Measurements from ENCODE around the gene MALL. TPM values are rescaled to one million over a fixed set of nuclear protein-coding genes. Genes with fewer than 3 reads are reported as not detected.

The MALL gene
- 1.3 TPM for total RNA-seq

DNA sequence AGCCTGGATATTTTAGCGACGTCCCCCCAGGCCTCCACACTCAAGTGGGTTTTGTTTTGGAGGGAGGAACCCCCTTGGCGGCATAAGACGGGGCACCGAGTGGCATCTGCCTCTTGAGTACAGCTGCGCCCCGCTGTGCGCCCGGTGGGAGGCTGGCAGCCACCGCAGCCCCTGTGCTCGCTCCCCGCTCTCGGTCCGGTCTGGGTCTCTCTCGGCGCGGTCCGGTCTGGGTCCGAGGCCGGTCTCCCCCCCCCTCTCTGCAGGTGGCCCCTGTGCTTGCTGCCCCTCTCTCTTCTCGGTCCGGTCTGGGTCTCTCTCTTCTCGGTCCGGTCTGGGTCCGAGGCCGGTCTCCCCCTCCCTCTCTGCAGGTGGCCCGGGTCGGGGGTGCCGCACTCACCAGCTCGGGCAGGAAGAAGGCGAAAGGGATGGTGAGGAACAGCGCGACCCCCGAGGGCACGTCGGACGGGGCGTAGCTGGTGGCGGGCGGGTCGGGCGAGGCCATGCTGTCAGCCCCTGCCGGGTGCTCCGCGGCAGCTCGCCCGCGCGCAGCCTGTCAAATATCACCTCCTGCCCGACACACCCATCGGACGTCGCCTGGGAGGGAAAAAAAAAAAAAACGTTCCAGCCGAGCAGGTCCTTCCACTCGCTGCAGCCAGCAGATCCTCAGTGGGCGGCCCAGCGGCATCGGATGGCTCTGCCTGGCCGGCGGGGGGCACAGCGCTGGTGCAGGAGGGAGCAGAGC lies at the start of gene MALL:
MALL (minus strand) TSS at position 532 of the 742 bp plus-strand sequence; CDS start at position 502, 30 bp downstream.

Small RNA genes within 50 kb of the gene (small RNA-seq; reads per million reads assigned to genes)
- gene MIR4267 (ENCODE audit: low replicate concordance) = not detected
- not detected for gene MIR4436B1 (ENCODE audit: low replicate concordance)

Other genes starting within 250 kb of the MALL start
- gene LIMS3, start 217.1 kb downstream of the MALL start, total RNA-seq = 2.5 TPM
- 6.3 TPM for gene NPHP1, start 89.2 kb upstream of the MALL start, total RNA-seq
- gene MTLN, start 96.7 kb upstream of the MALL start, total RNA-seq = 27.9 TPM

Measured in parietal lobe (tissue), 2 donors.